WTC11 (cell line): ENCODE measurements around the gene JMY. TPM values are rescaled to one million over a fixed set of nuclear protein-coding genes. Genes with fewer than 3 reads are reported as not detected.

Source experiments
- ATAC-seq: fragments of 200-7000 bp; cut with Tn5 transposase; 2 replicates; pipeline ENCODE4 v1.10.0; 2021; ENCODE audit warnings: mild to moderate bottlenecking, moderate library complexity
- CTCF ChIA-PET: fragments of 300-600 bp; sonication (Branson Sonifier 250); formaldehyde crosslinking; loops from one replicate; lab custom pipeline; 2021; ENCODE audit warnings: antibody characterized with exemption; lab: Charles Lee
- POLR2A ChIA-PET: fragments of 350-600 bp; sonication (Branson Sonifier 250); formaldehyde crosslinking; loops from one replicate; lab custom pipeline; 2021; ENCODE audit warnings: antibody characterized with exemption; lab: Charles Lee
- DNase-seq: peaks from one replicate; pipeline ENCODE4 v3.0.0; 2021; ENCODE audit warnings: low spot score
- H3K27ac Mint-ChIP-seq: 2 replicates; pipeline ENCODE4 v1.8.0; 2021; ENCODE audit warnings: mixed read lengths
- H3K27me3 Mint-ChIP-seq: 2 replicates; pipeline ENCODE4 v1.8.0; 2021; ENCODE audit warnings: low read depth, mild to moderate bottlenecking, moderate library complexity, mixed read lengths
- H3K36me3 Mint-ChIP-seq: 2 replicates; pipeline ENCODE4 v1.8.0; 2021; ENCODE audit warnings: mixed read lengths
- H3K4me1 Mint-ChIP-seq: 2 replicates; pipeline ENCODE4 v1.8.0; 2022; ENCODE audit warnings: mixed read lengths
- H3K4me3 Mint-ChIP-seq: 2 replicates; pipeline ENCODE4 v1.8.0; 2021; ENCODE audit warnings: mild to moderate bottlenecking, moderate library complexity, mixed read lengths
- H3K9me3 Mint-ChIP-seq: 2 replicates; pipeline ENCODE4 v1.8.0; 2021; ENCODE audit warnings: mixed read lengths
- AR ChIP-seq: fragments of 250-450 bp; sonication (Bioruptor Pico); IDR thresholded peaks from 2 replicates; pipeline ENCODE4 v1.9.0; 2021; ENCODE audit warnings: mild to moderate bottlenecking
- E2F4 ChIP-seq: sonication (generic); formaldehyde crosslinking; IDR thresholded peaks from 2 replicates; pipeline ENCODE4 v1.8.1; 2022; ENCODE audit warnings: low read depth, mild to moderate bottlenecking, moderate library complexity, missing genetic modification reagents, borderline replicate concordance
- ERG ChIP-seq: fragments of 250-450 bp; sonication (Bioruptor Pico); IDR thresholded peaks from 2 replicates; pipeline ENCODE4 v1.8.0; 2021; ENCODE audit warnings: mild to moderate bottlenecking
- HMGA2 ChIP-seq: fragments of 250-450 bp; sonication (Bioruptor Pico); IDR thresholded peaks from 2 replicates; pipeline ENCODE4 v1.4.0; 2021; ENCODE audit warnings: mild to moderate bottlenecking, moderate library complexity
- MAX ChIP-seq: sonication (generic); formaldehyde crosslinking; IDR thresholded peaks from 2 replicates; pipeline ENCODE4 v1.8.0; 2022; ENCODE audit warnings: mild to moderate bottlenecking, missing genetic modification reagents
- MXD4 ChIP-seq: fragments of 250-450 bp; sonication (Bioruptor Pico); IDR thresholded peaks from 2 replicates; pipeline ENCODE4 v1.8.0; 2021; ENCODE audit warnings: mild to moderate bottlenecking, moderate library complexity, borderline replicate concordance
- MYBL2 ChIP-seq: sonication (generic); formaldehyde crosslinking; IDR thresholded peaks from 2 replicates; pipeline ENCODE4 v1.8.1; 2023; ENCODE audit warnings: mild to moderate bottlenecking, moderate library complexity, missing genetic modification reagents
- NFATC4 ChIP-seq: fragments of 250-450 bp; sonication (Bioruptor Pico); IDR thresholded peaks from 2 replicates; pipeline ENCODE4 v1.9.0; 2021; ENCODE audit warnings: mild to moderate bottlenecking
- PRRX2 ChIP-seq: fragments of 250-450 bp; sonication (Bioruptor Pico); IDR thresholded peaks from 2 replicates; pipeline ENCODE4 v1.8.0; 2021; ENCODE audit warnings: mild to moderate bottlenecking
- ZMAT4 ChIP-seq: fragments of 250-450 bp; sonication (Bioruptor Pico); IDR thresholded peaks from 2 replicates; pipeline ENCODE4 v1.9.0; 2021; ENCODE audit warnings: mild to moderate bottlenecking
- ZNF138 ChIP-seq: sonication (generic); formaldehyde crosslinking; conservative IDR thresholded peaks from 2 replicates; pipeline ENCODE4 v1.8.1; 2022; ENCODE audit warnings: mild to moderate bottlenecking, moderate library complexity, missing genetic modification reagents
- ZNF263 ChIP-seq: sonication (generic); formaldehyde crosslinking; IDR thresholded peaks from 2 replicates; pipeline ENCODE4 v1.8.1; 2022; ENCODE audit warnings: low read depth, mild to moderate bottlenecking, moderate library complexity, missing genetic modification reagents
- ZNF423 ChIP-seq: fragments of 250-450 bp; sonication (Bioruptor Pico); IDR thresholded peaks from 2 replicates; pipeline ENCODE4 v2.1.2; 2022; ENCODE audit warnings: mild to moderate bottlenecking, moderate library complexity
- ZNF425 ChIP-seq: fragments of 250-450 bp; sonication (Bioruptor Pico); conservative IDR thresholded peaks from 2 replicates; pipeline ENCODE4 v1.9.0; 2021; ENCODE audit warnings: mild to moderate bottlenecking
- total RNA-seq: library from RNA; stranded (reverse); gene quantifications from 3 replicates; pipeline ENCODE4 v1.2.3, GENCODE V29; 2021
- TF ChIP-seq, protein P1 (sequence below): sonication (generic); formaldehyde crosslinking; IDR thresholded peaks from 2 replicates; pipeline ENCODE4 v1.8.1; 2022; ENCODE audit warnings: mild to moderate bottlenecking, missing genetic modification reagents, moderate library complexity, borderline replicate concordance
- TF ChIP-seq, protein P2 (sequence below): sonication (generic); formaldehyde crosslinking; IDR thresholded peaks from 2 replicates; pipeline ENCODE4 v1.8.0; 2023; ENCODE audit warnings: missing genetic modification reagents, mild to moderate bottlenecking, borderline replicate concordance
- TF ChIP-seq, protein P3 (sequence below): sonication (generic); formaldehyde crosslinking; IDR thresholded peaks from 2 replicates; pipeline ENCODE4 v1.8.1; 2023; ENCODE audit warnings: mild to moderate bottlenecking, moderate library complexity, missing genetic modification reagents
- TF ChIP-seq, protein P4 (sequence below): fragments of 250-450 bp; sonication (Bioruptor Pico); IDR thresholded peaks from 2 replicates; pipeline ENCODE4 v1.9.0; 2021; ENCODE audit warnings: moderate library complexity, mild to moderate bottlenecking, inconsistent platforms, borderline replicate concordance

Gene JMY
- total RNA-seq, 1 experiment from 2014 or later: 12.4 TPM

DNA sequence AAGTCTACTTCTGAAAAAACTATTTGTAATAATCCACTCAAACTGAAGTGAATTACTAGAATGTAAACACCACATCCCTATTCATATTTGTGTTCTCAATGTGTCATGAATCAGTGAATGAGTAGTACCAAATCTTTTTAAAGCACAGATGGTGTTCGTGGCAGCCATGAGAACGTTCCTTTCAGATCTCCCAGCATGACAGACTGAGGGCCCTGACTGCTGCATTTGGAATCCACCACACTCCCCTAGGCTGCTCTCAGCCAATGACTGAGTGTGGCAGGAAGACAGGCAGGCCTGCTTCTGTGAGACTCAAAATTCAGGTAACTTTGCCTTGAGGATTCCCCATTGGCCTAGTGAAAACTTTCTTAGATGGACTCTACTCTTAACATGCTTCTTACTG, 10.9 kb upstream of the JMY start:
- no peak overlapping the region for H3K4me3 Mint-ChIP-seq
- POLR2A ChIA-PET: no interaction called here
- no peak overlapping the region for H3K27ac Mint-ChIP-seq
- 0 out of 2 replicates have a peak, but pooled peaks cover 3% of the 10 kb centered on the region for H3K36me3 Mint-ChIP-seq
- CTCF ChIA-PET: interaction anchor here (0.5 kb wide), 1 partner anchor 308 kb away, joined by 3 read pairs; no protein-coding TSS in a partner anchor
- H3K9me3 Mint-ChIP-seq: peaks cover 5% of the 10 kb centered on the region
- no peaks in the 10 kb centered on the region for H3K27me3 Mint-ChIP-seq
- no peaks in the 10 kb centered on the region for H3K4me1 Mint-ChIP-seq
- ATAC-seq (peak; percentile 66), DNase-seq (no peak)
- TF ChIP-seq, protein P1, sequence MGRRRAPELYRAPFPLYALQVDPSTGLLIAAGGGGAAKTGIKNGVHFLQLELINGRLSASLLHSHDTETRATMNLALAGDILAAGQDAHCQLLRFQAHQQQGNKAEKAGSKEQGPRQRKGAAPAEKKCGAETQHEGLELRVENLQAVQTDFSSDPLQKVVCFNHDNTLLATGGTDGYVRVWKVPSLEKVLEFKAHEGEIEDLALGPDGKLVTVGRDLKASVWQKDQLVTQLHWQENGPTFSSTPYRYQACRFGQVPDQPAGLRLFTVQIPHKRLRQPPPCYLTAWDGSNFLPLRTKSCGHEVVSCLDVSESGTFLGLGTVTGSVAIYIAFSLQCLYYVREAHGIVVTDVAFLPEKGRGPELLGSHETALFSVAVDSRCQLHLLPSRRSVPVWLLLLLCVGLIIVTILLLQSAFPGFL (CRISPR knock-in tag): no peak
- TF ChIP-seq HMGA2: no peak
- TF ChIP-seq E2F4 (CRISPR knock-in tag): no peak
- TF ChIP-seq PRRX2 (CRISPR knock-in tag): no peak
- TF ChIP-seq MXD4 (CRISPR knock-in tag): no peak
- TF ChIP-seq ZNF425 (CRISPR knock-in tag): no peak
- TF ChIP-seq, protein P2, sequence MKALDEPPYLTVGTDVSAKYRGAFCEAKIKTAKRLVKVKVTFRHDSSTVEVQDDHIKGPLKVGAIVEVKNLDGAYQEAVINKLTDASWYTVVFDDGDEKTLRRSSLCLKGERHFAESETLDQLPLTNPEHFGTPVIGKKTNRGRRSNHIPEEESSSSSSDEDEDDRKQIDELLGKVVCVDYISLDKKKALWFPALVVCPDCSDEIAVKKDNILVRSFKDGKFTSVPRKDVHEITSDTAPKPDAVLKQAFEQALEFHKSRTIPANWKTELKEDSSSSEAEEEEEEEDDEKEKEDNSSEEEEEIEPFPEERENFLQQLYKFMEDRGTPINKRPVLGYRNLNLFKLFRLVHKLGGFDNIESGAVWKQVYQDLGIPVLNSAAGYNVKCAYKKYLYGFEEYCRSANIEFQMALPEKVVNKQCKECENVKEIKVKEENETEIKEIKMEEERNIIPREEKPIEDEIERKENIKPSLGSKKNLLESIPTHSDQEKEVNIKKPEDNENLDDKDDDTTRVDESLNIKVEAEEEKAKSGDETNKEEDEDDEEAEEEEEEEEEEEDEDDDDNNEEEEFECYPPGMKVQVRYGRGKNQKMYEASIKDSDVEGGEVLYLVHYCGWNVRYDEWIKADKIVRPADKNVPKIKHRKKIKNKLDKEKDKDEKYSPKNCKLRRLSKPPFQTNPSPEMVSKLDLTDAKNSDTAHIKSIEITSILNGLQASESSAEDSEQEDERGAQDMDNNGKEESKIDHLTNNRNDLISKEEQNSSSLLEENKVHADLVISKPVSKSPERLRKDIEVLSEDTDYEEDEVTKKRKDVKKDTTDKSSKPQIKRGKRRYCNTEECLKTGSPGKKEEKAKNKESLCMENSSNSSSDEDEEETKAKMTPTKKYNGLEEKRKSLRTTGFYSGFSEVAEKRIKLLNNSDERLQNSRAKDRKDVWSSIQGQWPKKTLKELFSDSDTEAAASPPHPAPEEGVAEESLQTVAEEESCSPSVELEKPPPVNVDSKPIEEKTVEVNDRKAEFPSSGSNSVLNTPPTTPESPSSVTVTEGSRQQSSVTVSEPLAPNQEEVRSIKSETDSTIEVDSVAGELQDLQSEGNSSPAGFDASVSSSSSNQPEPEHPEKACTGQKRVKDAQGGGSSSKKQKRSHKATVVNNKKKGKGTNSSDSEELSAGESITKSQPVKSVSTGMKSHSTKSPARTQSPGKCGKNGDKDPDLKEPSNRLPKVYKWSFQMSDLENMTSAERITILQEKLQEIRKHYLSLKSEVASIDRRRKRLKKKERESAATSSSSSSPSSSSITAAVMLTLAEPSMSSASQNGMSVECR: no peak
- TF ChIP-seq, protein P3, sequence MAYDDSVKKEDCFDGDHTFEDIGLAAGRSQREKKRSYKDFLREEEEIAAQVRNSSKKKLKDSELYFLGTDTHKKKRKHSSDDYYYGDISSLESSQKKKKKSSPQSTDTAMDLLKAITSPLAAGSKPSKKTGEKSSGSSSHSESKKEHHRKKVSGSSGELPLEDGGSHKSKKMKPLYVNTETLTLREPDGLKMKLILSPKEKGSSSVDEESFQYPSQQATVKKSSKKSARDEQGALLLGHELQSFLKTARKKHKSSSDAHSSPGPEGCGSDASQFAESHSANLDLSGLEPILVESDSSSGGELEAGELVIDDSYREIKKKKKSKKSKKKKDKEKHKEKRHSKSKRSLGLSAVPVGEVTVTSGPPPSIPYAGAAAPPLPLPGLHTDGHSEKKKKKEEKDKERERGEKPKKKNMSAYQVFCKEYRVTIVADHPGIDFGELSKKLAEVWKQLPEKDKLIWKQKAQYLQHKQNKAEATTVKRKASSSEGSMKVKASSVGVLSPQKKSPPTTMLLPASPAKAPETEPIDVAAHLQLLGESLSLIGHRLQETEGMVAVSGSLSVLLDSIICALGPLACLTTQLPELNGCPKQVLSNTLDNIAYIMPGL (CRISPR knock-in tag): no peak
- no peak for TF ChIP-seq NFATC4
- no peak for TF ChIP-seq ZMAT4 (CRISPR knock-in tag)
- TF ChIP-seq ERG (CRISPR knock-in tag): no peak
- TF ChIP-seq MYBL2 (CRISPR knock-in tag): no peak
- no peak for TF ChIP-seq ZNF423 (CRISPR knock-in tag)
- TF ChIP-seq AR (CRISPR knock-in tag): no peak
- TF ChIP-seq, protein P4, sequence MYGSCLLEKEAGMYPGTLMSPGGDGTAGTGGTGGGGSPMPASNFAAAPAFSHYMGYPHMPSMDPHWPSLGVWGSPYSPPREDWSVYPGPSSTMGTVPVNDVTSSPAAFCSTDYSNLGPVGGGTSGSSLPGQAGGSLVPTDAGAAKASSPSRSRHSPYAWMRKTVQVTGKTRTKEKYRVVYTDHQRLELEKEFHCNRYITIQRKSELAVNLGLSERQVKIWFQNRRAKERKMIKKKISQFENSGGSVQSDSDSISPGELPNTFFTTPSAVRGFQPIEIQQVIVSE (CRISPR knock-in tag): no peak
- no peak for TF ChIP-seq ZNF263 (CRISPR knock-in tag)
- no peak for TF ChIP-seq ZNF138 (CRISPR knock-in tag)
- TF ChIP-seq MAX (CRISPR knock-in tag): no peak
